NCI-H524 treated with DMSO at 0.1 percent for 48 hours (cell line): ENCODE measurements around the gene MAGED1.

Experiments used
- DNase-seq: peaks from one replicate; lab custom pipeline; 2025; lab: John Stamatoyannopoulos, UW

MAGED1 gene

GRCh38 chrX:51892921-51893745, at the start of gene MAGED1:
Gene MAGED1, plus strand, starts transcription at chrX:51893623. Its CDS starts 682 bp downstream, at chrX:51894305.
- peak; percentile 76 for DNase-seq

- no peak for DNase-seq
These were observed 46.0 kb upstream of the MAGED1 start for GRCh38 chrX:51847463-51847862.

- DNase-seq, result no peak
These were observed 41.8 kb upstream of the MAGED1 start for GRCh38 chrX:51851507-51852085.

- no peak for DNase-seq
These were observed 41.3 kb upstream of the MAGED1 start for GRCh38 chrX:51852096-51852495.

- no peak for DNase-seq
These were observed 40.8 kb upstream of the MAGED1 start for GRCh38 chrX:51852621-51853020.

- DNase-seq, result no peak
These were observed 40.2 kb upstream of the MAGED1 start for GRCh38 chrX:51853251-51853650.

- no peak for DNase-seq
These were observed 37.7 kb upstream of the MAGED1 start for GRCh38 chrX:51855698-51856097.

- DNase-seq, result no peak
These were observed 36.2 kb upstream of the MAGED1 start for GRCh38 chrX:51857159-51857733.

- no peak for DNase-seq
These were observed 32.7 kb upstream of the MAGED1 start for GRCh38 chrX:51860679-51861078.

GRCh38 chrX:51862920-51863319, 30.5 kb upstream of the MAGED1 start:
- no peak for DNase-seq

- no peak for DNase-seq
These were observed 27.2 kb upstream of the MAGED1 start for GRCh38 chrX:51866210-51866609.

GRCh38 chrX:51867626-51868025, 25.8 kb upstream of the MAGED1 start:
- no peak for DNase-seq

GRCh38 chrX:51870354-51870753, 23.1 kb upstream of the MAGED1 start:
- DNase-seq, result no peak

GRCh38 chrX:51874123-51874522, 19.3 kb upstream of the MAGED1 start:
- DNase-seq, result no peak

GRCh38 chrX:51876441-51876840, 17.0 kb upstream of the MAGED1 start:
- no peak for DNase-seq

- no peak for DNase-seq
These were observed 15.4 kb upstream of the MAGED1 start for GRCh38 chrX:51878056-51878455.

- DNase-seq, result no peak
These were observed 3.6 kb upstream of the MAGED1 start for GRCh38 chrX:51889851-51890250.

- DNase-seq, result no peak
These were observed 2.2 kb upstream of the MAGED1 start for GRCh38 chrX:51891245-51891644.

- no peak for DNase-seq
These were observed 1.4 kb upstream of the MAGED1 start for GRCh38 chrX:51891821-51892551.

GRCh38 chrX:51893931-51894696, 691 bp downstream of the MAGED1 start:
- DNase-seq, result no peak

GRCh38 chrX:51894697-51895336, 1.4 kb downstream of the MAGED1 start:
- no peak for DNase-seq
